Measurements from ENCODE around the gene DRGX.

DRGX gene

GRCh38 chr10:49407552-49408137, 11.8 kb upstream of the DRGX start:
- FAIRE-seq = no peak

DNA sequence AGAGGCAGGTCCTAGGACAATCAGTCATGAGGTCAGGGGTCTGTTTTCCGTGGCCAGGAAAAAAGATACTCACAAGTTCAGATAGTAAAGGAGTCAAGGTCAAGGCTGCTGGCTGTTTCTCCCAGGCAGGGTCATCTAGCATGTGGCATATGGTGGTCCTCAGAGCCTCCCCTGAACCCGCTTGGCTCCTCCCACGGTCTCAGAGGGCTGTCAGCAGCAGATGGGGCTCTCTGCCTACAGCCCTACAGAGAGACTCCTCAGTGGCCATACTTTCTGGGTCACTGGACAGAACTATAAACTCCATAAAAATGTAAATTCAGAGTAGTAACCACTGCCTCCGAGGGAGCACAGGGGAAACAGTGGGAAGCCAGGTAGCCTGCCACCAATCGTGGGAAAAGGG, 11.3 kb upstream of the DRGX start:
- no peak for FAIRE-seq

DNA sequence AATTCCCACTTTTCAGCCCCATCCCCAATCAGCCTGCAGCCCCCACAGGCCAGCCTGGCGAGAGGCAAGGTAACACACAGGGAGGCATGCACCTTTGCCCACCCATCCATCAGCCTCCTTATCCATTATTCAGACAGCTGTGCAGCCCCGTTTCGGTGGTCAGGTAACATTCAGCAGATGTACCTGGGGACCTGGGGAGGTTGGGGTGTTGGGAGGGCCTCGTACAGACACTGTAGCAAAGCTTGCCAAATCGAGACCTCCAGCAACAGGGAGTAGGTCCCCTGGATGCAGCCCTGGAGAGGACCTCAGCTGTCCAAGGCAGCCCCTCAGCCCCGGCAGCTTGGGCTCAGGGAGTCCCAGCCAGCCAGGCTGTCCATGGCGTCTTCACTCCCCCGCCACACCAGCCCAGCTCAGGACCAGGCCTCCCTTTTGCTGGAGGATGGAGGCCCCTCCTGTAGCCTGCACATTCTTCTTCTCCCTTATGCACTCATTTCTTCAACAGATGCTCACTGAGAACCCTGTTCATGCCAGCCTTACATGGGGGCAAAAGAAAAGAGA, 8.5 kb upstream of the DRGX start:
- no peak for FAIRE-seq

- FAIRE-seq = no peak
Observed at GRCh38 chr10:49403363-49403762, 7.5 kb upstream of the DRGX start.

GRCh38 chr10:49400365-49400764, 4.5 kb upstream of the DRGX start:
- FAIRE-seq = no peak

DNA sequence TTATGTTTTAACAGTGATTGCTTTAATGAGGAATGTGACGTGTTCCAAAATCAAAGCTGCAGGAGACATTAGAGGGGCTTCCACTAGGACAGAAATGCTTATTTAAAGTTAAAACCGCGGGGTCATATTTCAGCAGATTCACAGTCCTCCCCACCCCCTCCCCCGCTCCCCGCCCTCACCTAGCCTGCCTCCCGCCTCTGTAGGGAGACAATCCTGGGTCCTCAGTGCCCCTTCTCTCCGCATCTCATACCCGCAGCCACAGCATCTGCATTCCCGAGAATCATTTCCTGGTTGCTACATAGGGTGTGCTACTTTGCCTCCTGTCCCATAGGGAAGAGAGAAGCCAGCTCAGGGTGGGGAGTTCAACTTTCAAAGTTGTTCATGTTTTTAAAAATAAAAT, 3.1 kb upstream of the DRGX start:
- FAIRE-seq = no peak

- FAIRE-seq = no peak
Observed at GRCh38 chr10:49398000-49398861, 2.3 kb upstream of the DRGX start.

DNA sequence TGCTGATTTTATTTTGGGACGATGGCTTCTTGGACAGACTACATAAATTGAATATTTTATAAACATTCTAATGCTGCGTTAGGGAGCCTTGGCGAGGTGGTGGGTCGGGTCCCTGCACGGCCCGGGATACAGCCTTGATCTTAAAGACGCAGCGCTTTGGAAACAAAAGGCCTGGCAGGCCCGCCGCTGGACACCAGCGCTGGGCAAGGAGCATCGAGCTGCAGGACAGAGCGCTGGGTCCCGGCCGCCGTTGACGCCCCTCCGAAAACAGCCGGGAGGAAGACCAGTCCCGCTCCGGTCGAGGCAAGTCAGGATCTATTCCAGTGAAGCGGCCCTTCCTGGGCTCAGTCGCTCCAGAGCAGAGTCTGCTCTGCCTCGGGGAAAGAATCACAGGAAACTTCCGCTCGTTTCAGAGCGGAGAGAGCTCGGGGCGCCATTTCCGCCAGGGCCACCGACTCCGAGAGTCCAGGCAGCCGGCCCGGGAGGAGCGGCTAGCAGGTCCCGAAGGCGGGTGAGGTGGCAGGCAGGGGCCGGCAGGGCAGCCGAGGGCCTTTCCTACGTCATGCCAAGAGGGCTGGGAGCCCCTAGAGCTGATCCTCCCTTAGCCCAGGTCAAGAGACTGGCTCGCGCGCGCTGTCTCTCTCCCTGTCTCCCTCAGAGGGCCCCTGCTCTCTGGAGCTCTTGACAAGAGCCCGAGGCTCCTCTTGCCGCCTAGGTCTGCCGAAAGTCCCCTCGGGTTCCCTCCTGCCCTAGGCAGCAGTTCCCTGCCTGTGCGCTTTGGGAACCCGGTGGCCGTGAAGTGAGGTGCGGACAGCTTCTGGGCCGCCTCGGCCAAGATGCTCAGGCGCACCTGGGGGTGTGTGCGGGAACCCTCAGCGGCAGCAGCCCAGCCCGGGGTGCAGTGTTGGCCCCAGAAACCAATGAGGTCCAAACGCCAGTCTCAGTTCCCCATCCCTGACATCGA, 1.4 kb upstream of the DRGX start:
- no peak for FAIRE-seq

DNA sequence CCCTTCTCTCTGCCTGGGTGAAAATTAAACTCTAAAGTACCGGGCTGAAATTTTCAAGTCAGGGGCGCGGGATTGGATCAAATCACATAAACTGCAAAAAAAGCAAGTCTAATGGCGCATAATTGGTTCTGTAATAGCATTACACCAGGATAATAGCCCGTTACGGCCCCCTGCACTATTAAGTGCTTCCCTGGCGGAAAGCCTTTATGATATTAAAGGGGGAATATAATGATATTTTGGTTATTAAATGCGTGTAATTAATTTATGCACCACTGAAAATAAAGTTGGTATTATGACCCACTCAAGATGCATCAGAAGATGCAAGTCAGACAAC, 744 bp upstream of the DRGX start:
- no peak for FAIRE-seq

- no peak for FAIRE-seq
Observed at GRCh38 chr10:49394933-49395740, 752 bp downstream of the DRGX start.

DNA sequence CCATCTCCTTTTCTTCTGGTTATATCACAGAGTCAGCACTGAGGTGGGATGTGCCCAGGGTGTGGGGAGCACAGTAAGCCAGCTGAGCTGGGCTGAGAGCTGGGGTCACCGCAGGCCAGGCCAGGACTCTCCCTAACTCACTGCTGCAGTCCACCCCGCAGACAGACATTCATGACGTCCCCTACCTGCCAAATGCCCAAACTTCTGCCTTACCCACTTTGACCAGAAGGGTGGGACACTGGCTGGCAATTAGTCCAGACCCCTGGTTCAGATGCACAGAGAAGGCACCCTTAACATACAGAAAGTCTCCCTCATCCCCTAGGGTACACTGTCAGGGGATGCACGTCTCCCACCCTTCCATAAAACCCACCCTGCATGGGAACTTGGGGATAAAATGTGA, 2.1 kb downstream of the DRGX start:
- no peak for FAIRE-seq

DNA sequence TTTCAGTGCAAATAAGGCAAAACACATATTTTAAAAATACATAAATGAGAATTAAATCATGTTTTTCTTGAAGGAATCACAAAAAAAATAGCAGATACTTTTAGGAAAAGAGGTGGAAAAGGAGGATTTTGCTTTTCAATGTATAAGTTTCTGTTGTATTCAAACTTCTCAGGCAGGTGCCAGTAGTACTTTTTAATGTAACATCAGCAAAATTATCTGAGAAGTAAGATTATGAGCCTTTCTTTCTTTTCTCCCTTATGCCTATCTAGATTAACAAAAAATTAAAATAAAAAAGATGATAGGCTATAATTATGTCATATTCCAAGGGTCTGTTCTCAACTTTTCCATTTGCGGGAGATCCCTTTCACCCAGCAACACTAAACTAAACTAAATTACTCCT, 2.6 kb downstream of the DRGX start:
- no peak for FAIRE-seq

DNA sequence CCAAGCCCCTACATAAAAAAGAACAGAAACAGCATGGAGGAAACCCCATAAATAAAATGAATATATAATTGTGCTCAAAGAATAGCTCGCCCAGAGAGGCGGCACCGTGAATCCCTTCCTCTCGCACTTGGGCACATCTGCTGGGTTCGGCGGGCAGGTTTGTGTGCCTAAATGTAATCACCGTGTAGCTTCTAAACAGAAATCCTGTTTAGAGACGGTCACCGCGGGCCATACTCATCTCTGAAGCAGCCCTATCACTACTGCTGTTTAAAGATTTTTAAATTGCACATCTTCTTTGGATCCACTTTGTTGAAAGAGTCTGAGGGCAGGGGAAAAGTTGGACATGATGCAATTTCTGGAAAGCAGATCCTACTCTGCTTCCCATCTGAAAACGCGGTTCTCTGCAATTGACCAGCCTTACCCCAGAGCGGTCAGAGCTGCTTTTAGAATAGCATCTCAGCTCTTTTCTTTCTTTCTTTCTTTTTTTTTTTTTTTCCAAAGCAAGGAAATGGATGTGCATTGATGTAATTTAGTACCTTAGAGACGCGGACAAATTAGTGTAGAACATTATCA, 6.4 kb downstream of the DRGX start:
- no peak for FAIRE-seq

GRCh38 chr10:49388161-49388560, 7.7 kb downstream of the DRGX start:
- no peak for FAIRE-seq

- no peak for FAIRE-seq
Observed at GRCh38 chr10:49387071-49387470, 8.8 kb downstream of the DRGX start.

GRCh38 chr10:49385939-49386922, 9.7 kb downstream of the DRGX start:
- no peak for FAIRE-seq

GRCh38 chr10:49384268-49384953, 11.5 kb downstream of the DRGX start:
- FAIRE-seq = no peak

- FAIRE-seq = no peak
Observed at GRCh38 chr10:49383853-49384252, 12.0 kb downstream of the DRGX start.

DNA sequence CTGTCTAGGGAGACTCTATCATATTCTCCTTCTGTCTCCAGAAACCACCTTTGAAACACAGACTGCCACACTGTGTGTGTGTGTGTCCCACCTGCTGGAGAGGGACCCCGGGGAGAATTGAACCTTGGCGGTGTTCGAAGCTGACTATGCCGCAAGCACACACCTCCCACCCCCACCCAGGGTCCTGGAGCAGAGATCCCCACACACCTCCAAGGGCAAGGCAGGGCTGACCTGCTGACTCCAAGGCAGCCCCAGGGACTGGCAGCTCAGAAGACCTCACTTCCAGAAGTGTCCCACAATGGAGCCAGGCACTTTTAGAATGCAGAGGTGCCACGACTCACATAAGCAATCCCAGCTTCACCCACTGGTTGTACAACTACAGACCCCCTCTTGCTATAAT, 13.1 kb downstream of the DRGX start:
- FAIRE-seq = no peak

- no peak for FAIRE-seq
Observed at GRCh38 chr10:49382226-49382625, 13.7 kb downstream of the DRGX start.

All from colon (tissue), 2 donors.